ENCODE data around the gene TYRO3.

GRCh38 chr15:41603411-41603935 lies 44.5 kb downstream of the TYRO3 start:
- TF ChIP-seq CTCF (IDR thresholded peaks at IDR 0.05; ENCODE audit: insufficient read depth, low read depth, low read length) = no peak
- no peak for TF ChIP-seq EZH2 (IDR thresholded peaks at IDR 0.05; ENCODE audit: insufficient read depth, low read length)
